Hypothalamus (tissue), 51 donors: Measurements from ENCODE around the gene SSR4.
"Not testable (repeated sequence)": the region's sequence is repeated elsewhere in the genome, so short reads cannot be mapped to it uniquely, and the experiment has no call there.

ENCODE experiments used
- DNase-seq, 51 donors: peaks; one replicate each; lab custom pipeline; 2025; lab: John Stamatoyannopoulos, UW

Gene SSR4

GRCh38 chrX:153794018-153794896 lies at the start of gene SSR4, which contains the start of gene IDH3G:
TSS of gene SSR4 (plus strand) at chrX:153794668. CDS start at chrX:153794688, 20 bp downstream.
TSS of gene IDH3G (minus strand) at chrX:153794375. CDS start at chrX:153794326, 49 bp downstream.
- peak; percentile 44 to 93 (median 87) for DNase-seq

- not testable (repeated sequence) for DNase-seq
Observed at GRCh38 chrX:153745067-153745433, 49.4 kb upstream of the SSR4 start.

GRCh38 chrX:153746359-153746758 lies 48.1 kb upstream of the SSR4 start:
- no peak for DNase-seq

GRCh38 chrX:153746991-153747390 lies 47.5 kb upstream of the SSR4 start:
- DNase-seq = not testable (repeated sequence)

- not testable (repeated sequence) for DNase-seq
Observed at GRCh38 chrX:153749017-153749416, 45.5 kb upstream of the SSR4 start.

- DNase-seq = no peak
Observed at GRCh38 chrX:153750127-153750774, 44.2 kb upstream of the SSR4 start.

DNA sequence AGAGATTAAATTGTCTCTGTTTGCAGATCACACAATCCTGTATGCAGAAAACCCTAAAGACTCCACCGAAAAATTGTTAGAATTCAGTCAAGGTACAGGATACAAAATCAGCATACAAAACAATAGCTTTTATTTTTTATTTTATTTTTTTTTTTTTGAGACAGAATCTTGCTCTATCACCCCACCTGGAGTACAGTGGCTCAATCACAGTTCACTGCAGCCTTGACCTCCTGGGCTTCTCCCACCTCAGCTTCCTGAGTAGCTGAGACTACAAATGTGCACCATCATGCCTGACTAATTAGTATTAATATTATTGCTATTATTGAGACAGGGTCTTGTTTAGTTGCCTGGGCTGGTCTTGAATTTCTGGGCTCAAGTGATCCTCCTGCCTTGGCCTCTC lies 39.3 kb upstream of the SSR4 start:
- DNase-seq = no peak

DNA sequence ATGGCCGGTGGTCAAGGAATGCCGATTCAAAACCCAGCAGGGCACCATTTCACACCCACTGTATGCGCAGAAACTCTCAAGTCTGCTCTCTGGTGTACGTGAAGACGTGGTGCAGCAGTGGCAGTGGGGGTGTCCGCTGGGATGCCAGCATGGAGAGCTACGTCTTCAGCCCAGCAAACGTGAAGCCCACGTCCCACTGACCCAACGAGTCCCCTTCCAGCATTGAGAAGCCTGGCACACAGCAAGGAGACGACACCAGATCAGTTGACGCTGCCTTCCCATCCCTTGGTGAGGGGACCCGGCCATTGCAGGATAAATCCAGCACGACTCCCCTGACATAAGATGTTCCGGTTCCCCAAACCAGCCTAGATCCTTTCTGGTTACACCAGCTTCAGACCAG lies 32.6 kb upstream of the SSR4 start:
- DNase-seq = no peak

- DNase-seq = no peak
Observed at GRCh38 chrX:153762626-153763173, 31.8 kb upstream of the SSR4 start.

DNA sequence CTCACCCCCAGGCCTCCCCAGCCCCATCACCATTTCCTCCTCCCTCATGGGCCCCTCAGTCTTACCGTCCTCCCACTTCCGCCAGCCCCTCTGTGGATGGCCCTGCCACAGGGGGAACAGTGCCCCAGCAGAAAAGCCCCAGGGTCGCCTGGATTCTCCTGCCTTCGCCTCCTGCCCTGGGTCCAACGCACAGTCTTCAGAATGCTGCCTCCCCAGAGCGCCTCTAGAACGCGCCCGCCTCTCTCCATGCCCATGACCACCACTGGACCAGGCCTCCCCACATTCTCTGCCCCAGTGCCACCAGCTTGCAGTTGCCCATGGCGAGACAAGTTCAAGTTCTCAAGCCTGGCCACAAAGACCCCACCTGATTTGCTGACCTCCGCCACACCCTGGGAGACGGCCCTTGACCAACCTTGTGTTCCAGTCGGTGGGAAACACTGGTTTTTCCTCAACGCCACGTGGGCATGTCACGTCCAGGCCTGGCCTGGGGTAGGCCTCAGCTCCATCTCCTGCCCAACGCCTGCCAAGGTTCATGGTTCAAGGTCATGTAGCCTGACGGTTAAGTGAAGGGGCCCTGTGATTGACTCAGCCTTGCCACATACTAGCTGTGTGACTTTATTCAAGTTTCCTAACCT lies 31.1 kb upstream of the SSR4 start:
- DNase-seq = no peak

GRCh38 chrX:153763989-153764755 lies 30.3 kb upstream of the SSR4 start, which contains the start of gene PLXNB3:
TSS of gene PLXNB3 (plus strand) at chrX:153764249. CDS start at chrX:153765536, 1,287 bp downstream.
- DNase-seq = peak in 49 of 51 donors; percentile 11 to 94 (median 72)

- peak in 3 of 51 donors; percentile 47 to 73 (median 71) for DNase-seq
Observed at GRCh38 chrX:153764786-153765137, 29.7 kb upstream of the SSR4 start.

- DNase-seq = peak in 49 of 51 donors; percentile 22 to 97 (median 82)
Observed at GRCh38 chrX:153765138-153766079, 29.1 kb upstream of the SSR4 start.

DNA sequence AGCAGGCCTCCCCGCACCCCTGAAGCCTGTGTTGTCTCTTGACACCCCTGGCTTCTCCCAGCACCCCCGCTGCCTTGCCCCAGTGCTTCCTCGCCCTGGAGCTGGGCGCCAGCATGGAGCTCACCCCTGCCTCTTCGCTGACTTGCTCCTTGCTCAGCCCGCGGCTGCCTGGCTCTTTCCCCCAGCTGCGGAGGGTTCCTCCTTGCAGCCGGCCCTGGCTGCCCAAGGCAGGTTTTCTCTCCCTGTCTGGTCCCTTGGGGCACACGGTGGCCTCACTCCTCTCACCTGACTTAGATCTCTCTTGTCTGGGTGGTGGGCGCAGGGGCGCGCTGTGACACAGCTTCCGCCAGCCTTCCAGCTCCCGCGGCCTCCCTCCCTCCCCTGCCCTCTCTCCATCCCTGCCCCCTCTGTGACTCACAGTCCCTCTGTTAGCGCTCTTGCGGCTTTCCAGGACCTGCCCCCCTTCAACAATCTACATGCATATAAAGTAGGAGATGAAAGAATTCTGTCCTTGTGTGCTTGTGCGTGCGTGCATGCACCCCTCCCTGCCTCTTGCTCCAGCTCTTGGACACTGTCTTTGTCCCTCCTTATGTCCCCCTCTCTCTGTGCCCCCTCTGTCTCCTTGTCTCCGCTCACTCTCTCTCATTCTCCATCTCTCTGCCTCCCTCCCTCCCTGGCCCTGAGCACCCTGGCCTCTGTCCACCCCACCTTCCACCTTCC lies 28.2 kb upstream of the SSR4 start:
- DNase-seq = peak in 29 of 51 donors; percentile 9 to 68 (median 40)

- peak in 1 of 51 donors; percentile 33 for DNase-seq
Observed at GRCh38 chrX:153766871-153767673, 27.4 kb upstream of the SSR4 start.

DNA sequence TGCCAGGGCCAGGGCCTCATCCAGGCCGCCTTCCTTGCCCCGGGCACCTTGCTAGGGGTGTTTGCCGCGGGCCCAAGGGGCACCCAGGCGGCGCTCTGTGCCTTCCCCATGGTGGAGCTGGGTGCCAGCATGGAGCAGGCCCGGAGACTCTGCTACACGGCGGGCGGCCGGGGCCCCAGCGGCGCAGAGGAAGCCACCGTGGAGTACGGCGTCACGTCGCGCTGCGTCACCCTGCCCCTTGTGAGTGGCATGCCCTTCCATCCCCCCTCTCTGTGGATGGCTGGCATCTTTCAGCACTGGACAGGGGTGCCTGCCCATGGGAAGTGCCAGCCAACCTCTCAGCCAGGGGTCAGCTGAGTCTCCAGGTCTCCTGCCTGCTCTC lies 26.8 kb upstream of the SSR4 start:
- DNase-seq = no peak
